Heart left ventricle (tissue), 16 donors: ENCODE measurements around the gene UBALD1. TPM values are rescaled to one million over a fixed set of nuclear protein-coding genes. Genes with fewer than 3 reads are reported as not detected.

Experiments
- ATAC-seq, 4 donors: fragments of 200-7000 bp; cut with Tn5 transposase; one replicate each; pipeline ENCODE4 v1.9.1; 2020 to 2022; ENCODE audit warnings: moderate library complexity in 4 of 4, mild to moderate bottlenecking in 3 of 4, moderate number of reproducible peaks in 1 of 4
- DNase-seq, 5 donors: peaks; one replicate each; pipeline ENCODE4 v3.0.0-alpha.2; 2020
- H3K27ac ChIP-seq, 12 donors: fragments of 200-600 bp; sonication (generic) in 4 of 12; one replicate each; pipeline versions ENCODE4 v1.5.0 to v1.8.0; 2016 to 2022; ENCODE audit warnings: mild to moderate bottlenecking in 2 of 12
- H3K27me3 ChIP-seq, 9 donors: fragments of 200-600 bp; sonication (generic) in 2 of 9; one replicate each; pipeline versions ENCODE4 v1.5.1 to v1.8.0; 2016 to 2022; ENCODE audit warnings: mild to moderate bottlenecking in 3 of 9
- H3K36me3 ChIP-seq, 9 donors: fragments of 200-600 bp; sonication (generic) in 2 of 9; one replicate each; pipeline versions ENCODE4 v1.5.0 to v1.8.0; 2018 to 2022; ENCODE audit warnings: mild to moderate bottlenecking in 2 of 9
- H3K4me1 ChIP-seq, 12 donors: fragments of 200-600 bp; sonication (generic) in 4 of 12; one replicate each; pipeline versions ENCODE4 v1.5.0 to v1.8.0; 2016 to 2022; ENCODE audit warnings: mild to moderate bottlenecking in 3 of 12
- H3K4me3 ChIP-seq, 12 donors: fragments of 200-600 bp; sonication (generic) in 4 of 12; one replicate each; pipeline versions ENCODE4 v1.5.0 to v1.8.0; 2017 to 2022; ENCODE audit warnings: mild to moderate bottlenecking in 9 of 12, moderate library complexity in 4 of 12
- H3K9me3 ChIP-seq, 12 donors: fragments of 200-600 bp; sonication (generic) in 4 of 12; one replicate each; pipeline versions ENCODE4 v1.5.0 to v1.8.0; 2016 to 2022; ENCODE audit warnings: mild to moderate bottlenecking in 1 of 12
- CTCF ChIP-seq, 12 donors: fragments of 200-600 bp; sonication (generic) in 4 of 12; IDR thresholded peaks; one replicate each; pipeline versions ENCODE4 v1.5.0 to v1.8.0; 2018 to 2022; ENCODE audit warnings: antibody characterized with exemption in 12 of 12, mild to moderate bottlenecking in 5 of 12
- POLR2A ChIP-seq, 2 donors: fragments of 450-650 bp; IDR thresholded peaks; one replicate each; pipeline ENCODE4 v1.6.1; 2017; ENCODE audit warnings: antibody characterized with exemption in 2 of 2, mild to moderate bottlenecking in 2 of 2, moderate library complexity in 2 of 2
- WGBS, 4 donors: extraction: QIAGEN DNeasy Blood & Tissue Kit in 2 of 4; methylation state at CpG; one replicate each; pipeline versions ENCODE4 v1.1.5 to v1.1.7; 2013 to 2018; 5-methylcytosine and 5-hydroxymethylcytosine counted together
- intact Hi-C, 10 donors: fragments of 100-400 bp; cut with DNase I; formaldehyde crosslinking; loops; one replicate each; pipeline versions ENCODE4 v1.11.1 to v1.14.2; 2022
- polyA plus RNA-seq, 2 donors: library from polyadenylated mRNA; stranded (reverse); fragments of 200-250 nt; gene quantifications; one replicate each; pipeline ENCODE4 v1.2.3, GENCODE V29; 2013
- total RNA-seq, 9 donors: library from RNA; depleted of rRNA in 2 of 9; stranded (reverse); fragments of >200 nt in 2 of 9; fragmentation: NEBNext Ultra II Directional in 3 of 9; extraction: Animal tissue kit (Norgen Biotek cat#: 25700) in 3 of 9; gene quantifications; one replicate each; pipeline versions ENCODE4 v1.1.0 to v1.2.4, GENCODE V29; 2016 to 2023
- donor health status: ischemic (EF 13 %, LVEDD 7.1; RV severe dilation, severe dysfunction).
- donor health status: healthy with polysubstance abuse.
- donor health status: DM: no; HTN: yes; CAD: no.
- donor health status: DM: no; HTN: no; CAD: no.
- donor health status: ischemic (EF 25% LVEDD 6.9; RV normal size, moderate dysfunction).
- donor health status: ischemic (EF 25% LVEDD 5.7; RV mildly dilated, moderate dysfunction).
- donor health status: healthy.
- donor health status: DM: yes; HTN: yes; CAD: no.
- donor health status: ischemic (EF 35%, LVEDD 5.7; RV mildly dilated, moderate dysfunction).
- donor health status: nonischemic (EF 11% LVEDD 7.7; RV severe dilation, severe dysfunction).
- donor health status: DM: yes; HTN: yes; CAD: no.
- donor health status: PGD.
- donor health status: ischemic (EF 29% LVEDD 5.4; RV normal size, mild dysfunction).
- donor health status: nonischemic (EF 23%, LVEDD 6.1; RV moderate dilation, normal function).

UBALD1 gene
- total and polyA plus RNA-seq, 11 donors = 9.1 to 38.9 (median 19.4) TPM

DNA sequence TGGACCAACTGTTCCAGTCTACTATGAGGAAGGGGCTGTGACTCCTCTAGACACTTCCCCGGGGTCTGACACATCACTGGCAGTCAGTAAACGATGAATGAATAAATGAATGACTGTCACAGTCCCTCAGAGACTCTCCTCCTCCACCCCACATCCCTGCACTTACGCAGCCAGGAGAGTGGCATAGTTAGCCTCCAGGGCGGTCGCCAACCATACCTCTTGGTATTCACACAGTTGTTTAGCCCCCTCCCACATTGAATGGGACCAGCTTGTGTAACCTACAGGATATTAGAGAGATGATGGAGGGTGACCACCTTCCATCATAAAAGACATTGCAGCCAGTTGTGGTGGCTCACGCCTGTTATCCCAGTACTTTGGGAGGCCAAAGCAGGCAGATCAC lies 25.7 kb downstream of the UBALD1 start:
- intact Hi-C loops = loop anchor here in 7 of 10 donors (5.0 to 10.0 kb wide), 3 partner anchors 74 to 84 kb away; no protein-coding TSS in a partner anchor
- ATAC-seq (no peak), DNase-seq (no peak)
- Histone ChIP-seq H3K36me3 (no peaks in the 10 kb centered on the region), H3K27me3 (no peaks in the 10 kb centered on the region), H3K4me3 (no peak overlapping the region), H3K27ac (no peak overlapping the region), H3K9me3 (peaks cover 0 to 8% (median 0%) of the 10 kb centered on the region in 12 donors), H3K4me1 (no peaks in the 10 kb centered on the region)
- TF ChIP-seq POLR2A (IDR thresholded peaks at IDR 0.05) (no peak), CTCF (IDR thresholded peaks at IDR 0.05) (no peak)
- 92 to 97% (median 95%) methylated on average over 6 of the region's 6 CpGs for WGBS, 4 donors

DNA sequence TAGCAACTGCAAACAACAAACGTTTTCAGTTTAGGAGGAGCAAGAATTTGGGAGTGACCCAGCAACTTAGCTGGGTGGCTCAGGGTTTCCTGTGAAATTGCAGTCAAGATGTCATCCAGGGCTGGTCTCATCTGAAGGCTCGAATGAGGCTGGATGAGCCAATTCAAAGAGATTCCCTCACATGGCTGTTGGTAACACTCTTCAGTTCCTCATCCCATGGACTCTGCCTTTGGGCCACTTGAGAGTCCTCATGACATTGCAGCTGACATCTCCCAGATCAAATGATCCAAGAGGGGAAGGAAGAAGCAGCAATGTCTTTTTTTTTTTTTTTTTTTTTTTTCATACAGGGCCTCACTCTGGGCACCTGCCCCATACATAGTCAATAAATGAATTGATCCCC lies 26.3 kb downstream of the UBALD1 start:
- no peak for ATAC-seq
- WGBS, 4 donors = 67 to 84% (median 76%) methylated on average over 2 of the region's 2 CpGs
- H3K4me3 ChIP-seq = no peak overlapping the region
- H3K9me3 ChIP-seq = peaks cover 0 to 8% (median 0%) of the 10 kb centered on the region in 12 donors
- no peak overlapping the region for H3K27ac ChIP-seq
- H3K4me1 ChIP-seq = no peaks in the 10 kb centered on the region
- intact Hi-C loops = loop anchor here in 7 of 10 donors (5.0 to 10.0 kb wide), 3 partner anchors 74 to 84 kb away; no protein-coding TSS in a partner anchor
- TF ChIP-seq CTCF (IDR thresholded peaks at IDR 0.05) (no peak), POLR2A (IDR thresholded peaks at IDR 0.05) (no peak)
- no peaks in the 10 kb centered on the region for H3K36me3 ChIP-seq
- DNase-seq = no peak
- H3K27me3 ChIP-seq = no peaks in the 10 kb centered on the region

DNA sequence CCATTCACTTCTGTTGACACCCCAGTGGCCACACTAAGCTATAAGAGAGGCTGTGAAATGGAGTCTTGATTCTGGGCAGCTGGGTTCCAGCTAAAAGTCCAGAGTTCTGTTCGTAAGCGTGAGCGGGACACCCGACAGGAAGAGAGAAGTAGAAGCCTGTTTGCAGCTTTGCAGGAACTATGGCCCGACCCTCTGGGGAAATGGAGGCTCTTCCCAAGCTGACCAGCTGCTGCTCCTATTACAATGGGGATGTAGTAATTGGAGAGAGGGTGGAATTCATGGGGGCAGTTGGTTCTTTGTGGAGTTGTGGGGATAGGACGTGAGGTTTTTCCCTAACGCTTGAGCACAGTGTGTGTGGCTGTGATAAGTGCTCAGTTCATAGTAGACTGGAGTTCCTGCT lies 28.4 kb downstream of the UBALD1 start:
- Histone ChIP-seq H3K36me3 (no peaks in the 10 kb centered on the region), H3K4me1 (no peaks in the 10 kb centered on the region), H3K27ac (no peak overlapping the region), H3K27me3 (no peaks in the 10 kb centered on the region), H3K4me3 (no peak overlapping the region), H3K9me3 (peaks cover 0 to 8% (median 0%) of the 10 kb centered on the region in 12 donors)
- 39 to 47% (median 43%) methylated on average over 7 of the region's 7 CpGs for WGBS, 4 donors
- intact Hi-C loops = loop anchor here in 7 of 10 donors (5.0 to 10.0 kb wide), 3 partner anchors 71 to 81 kb away; no protein-coding TSS in a partner anchor
- TF ChIP-seq CTCF (IDR thresholded peaks at IDR 0.05) (no peak), POLR2A (IDR thresholded peaks at IDR 0.05) (no peak)
- ATAC-seq (no peak), DNase-seq (no peak)

- intact Hi-C loops = loop anchor here in 4 of 10 donors (2.0 to 10.0 kb wide), 3 partner anchors 69 to 79 kb away; no protein-coding TSS in a partner anchor
- H3K27me3 ChIP-seq = no peaks in the 10 kb centered on the region
- ATAC-seq (no peak), DNase-seq (no peak)
- 87 to 91% (median 89%) methylated on average over 4 of the region's 4 CpGs for WGBS, 4 donors
- H3K4me1 ChIP-seq = no peaks in the 10 kb centered on the region
- TF ChIP-seq POLR2A (IDR thresholded peaks at IDR 0.05) = no peak
- no peak for TF ChIP-seq CTCF (IDR thresholded peaks at IDR 0.05)
- H3K27ac ChIP-seq = no peak overlapping the region
- no peak overlapping the region for H3K4me3 ChIP-seq
- peaks cover 0 to 8% (median 0%) of the 10 kb centered on the region in 12 donors for H3K9me3 ChIP-seq
- no peaks in the 10 kb centered on the region for H3K36me3 ChIP-seq
Observed at GRCh38 chr16:4583906-4584305, 30.8 kb downstream of the UBALD1 start.
